ENCODE data around the gene STARD4.
A peak's percentile ranks its signal among the peaks of the same experiment; 100 is the strongest.

The STARD4 gene

DNA sequence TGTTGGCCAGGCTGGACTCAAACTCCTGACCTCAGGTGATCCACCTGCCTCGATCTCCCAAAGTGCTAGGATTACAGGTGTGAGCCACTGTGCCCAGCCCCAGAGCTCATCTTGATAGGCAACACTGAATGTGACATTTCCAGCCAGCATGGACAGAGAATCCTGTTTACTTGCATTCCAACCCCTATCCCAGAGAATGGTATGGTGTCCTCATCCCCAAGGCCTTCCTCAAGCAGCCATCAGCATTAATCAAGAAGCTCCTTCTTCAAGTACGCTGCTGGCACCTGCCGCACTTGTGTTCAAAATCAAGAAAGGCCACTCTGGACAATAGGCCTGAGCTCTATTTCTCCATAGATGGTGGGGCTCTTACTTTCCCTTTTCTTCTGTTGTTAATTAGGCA lies 40.2 kb downstream of the STARD4 start:
- no peak for DNase-seq

DNA sequence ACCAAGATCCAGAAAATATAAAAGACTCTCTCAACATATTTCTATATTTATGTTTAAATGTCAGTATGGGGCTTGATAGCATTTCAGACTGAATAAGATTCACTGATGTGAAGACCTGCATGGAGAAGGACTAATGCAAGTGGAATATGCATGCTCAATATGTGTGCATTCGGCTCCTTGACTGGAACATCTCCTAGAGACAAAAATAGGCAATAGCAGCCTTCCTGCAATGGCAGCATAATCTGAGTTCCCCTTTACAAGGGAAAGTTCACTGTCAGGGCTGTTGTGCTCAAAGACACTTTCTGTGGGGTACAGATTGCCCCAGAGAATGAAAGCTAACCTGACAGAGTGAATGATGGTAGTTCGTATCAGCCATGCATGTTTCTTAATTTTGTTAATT lies 42.4 kb downstream of the STARD4 start:
- DNase-seq: peak in 1 of 58 donors; percentile 6

DNA sequence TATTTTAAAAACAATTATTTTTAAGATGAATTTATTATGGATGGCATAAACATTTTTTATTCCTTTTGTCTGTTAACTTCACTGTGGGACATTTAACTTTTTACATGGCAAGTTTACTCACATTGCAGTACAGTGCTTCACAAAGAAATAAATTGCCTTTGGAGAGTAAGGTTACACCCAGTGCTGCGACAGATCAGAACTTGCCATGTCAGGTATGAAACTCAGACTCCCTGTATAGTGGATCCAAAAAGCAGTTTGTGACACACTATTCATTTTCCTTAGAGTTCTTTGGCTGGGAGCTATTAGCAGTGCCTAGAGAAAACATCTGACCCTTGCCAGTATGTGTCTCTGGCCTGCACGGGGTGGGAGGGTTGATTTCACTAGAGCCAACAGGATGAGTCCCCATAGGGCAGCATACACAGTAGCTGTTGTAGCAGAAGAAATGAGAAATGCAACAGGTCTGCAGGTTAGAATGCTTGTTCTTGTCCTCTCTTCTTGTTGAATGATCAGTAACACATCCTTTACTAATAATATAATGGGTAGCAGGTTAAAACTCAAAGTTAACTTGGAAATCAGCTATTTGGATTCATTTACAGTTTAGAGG lies 42.9 kb downstream of the STARD4 start:
- DNase-seq: no peak

DNA sequence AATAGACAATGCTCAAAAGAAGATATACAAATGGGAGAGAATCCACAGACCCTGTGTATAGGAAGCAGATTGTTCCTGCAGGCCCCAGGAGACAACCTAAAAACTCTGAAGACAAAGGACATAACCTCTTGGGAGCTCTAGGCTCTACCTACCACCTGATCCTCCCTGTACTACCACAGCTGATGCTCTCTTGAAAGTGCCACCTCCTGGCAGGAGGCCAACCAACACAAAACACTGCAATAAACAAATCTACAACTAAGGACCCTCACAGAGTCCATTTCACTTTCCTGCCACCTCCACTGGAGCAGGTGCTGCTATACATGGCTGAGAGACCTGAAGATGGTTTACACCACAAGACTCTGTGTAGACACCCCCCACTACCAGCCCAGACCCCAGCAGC lies 49.0 kb downstream of the STARD4 start:
- no peak for DNase-seq

DNA sequence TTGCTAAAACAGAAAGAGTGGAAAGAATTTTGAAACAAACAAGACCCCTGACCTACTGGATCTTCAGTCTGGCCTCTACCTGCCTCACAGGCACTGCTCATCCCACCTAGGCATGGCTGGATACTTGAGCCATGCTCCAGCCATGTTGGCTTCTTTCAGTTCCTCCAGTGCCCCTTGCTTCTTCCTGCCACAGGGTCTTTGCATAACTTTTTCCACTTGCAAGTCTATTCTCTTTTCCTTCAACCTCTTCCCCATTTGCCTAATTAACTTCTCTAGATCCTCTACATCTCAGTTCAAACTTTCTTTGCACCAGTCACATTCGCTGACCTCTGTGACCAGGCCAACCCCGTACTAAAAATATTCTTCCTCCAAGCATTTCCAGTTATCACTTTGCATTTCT lies 50.4 kb downstream of the STARD4 start:
- no peak for DNase-seq

DNA sequence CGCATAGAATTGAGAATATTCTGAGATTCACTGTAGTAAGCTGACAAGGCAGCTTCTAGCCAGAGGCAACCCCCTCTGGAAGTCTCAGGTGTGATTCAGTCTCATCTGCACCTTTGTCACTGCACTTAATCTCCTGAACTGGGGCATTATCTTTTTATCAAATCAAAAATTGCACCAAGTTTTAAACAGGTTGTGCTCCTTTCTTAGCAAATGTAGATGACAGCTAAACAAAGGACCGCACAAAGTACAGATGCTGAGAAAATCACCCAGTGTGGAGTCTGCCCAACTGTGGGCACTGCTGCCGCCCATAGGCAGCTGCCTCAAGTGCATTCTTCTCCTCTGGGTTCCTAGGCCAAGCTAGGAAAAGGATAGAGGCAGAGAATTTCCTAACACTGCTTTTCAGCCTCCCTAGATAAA lies 51.1 kb downstream of the STARD4 start:
- peak in 19 of 58 donors; percentile 1 to 55 (median 11) for DNase-seq

DNA sequence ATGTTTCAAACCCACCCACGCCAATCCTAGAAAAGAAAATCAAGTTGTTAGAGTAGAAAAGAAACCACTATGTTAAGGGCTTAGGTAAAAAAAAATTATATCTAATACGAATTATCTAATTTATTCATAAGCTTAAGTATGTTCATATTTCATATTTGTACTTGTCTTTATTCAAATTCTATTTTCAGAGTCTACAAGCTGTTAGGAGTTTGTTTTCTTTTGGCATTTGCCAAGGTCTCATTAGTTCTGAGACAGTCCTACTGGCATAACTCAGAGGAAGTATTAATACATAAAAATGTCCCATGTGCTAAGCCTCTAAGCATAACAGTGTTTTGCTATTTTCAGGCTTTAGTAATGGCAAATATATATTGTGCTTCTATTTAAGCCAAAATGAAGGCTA lies 57.6 kb downstream of the STARD4 start:
- no peak for DNase-seq

DNA sequence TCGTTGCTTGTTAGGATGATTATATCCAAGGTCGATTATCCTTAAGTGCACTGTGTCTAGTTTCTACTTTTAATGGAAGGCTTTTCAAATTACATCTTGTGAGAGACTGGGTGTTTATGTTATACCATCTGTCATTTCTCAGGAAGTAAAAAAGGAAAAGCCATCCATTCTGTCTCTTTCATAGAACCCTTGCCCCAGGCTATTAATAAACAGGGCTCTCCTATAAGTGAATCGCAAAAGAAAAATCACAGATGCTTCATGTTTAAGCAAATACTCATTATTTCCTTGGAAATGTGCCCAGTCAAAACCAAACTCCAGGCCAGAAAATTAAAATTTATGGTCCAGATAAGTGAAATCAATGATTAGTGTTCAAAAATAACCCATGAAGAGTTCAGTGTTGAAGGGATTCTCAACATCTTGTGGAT lies 58.1 kb downstream of the STARD4 start:
- no peak for DNase-seq

DNA sequence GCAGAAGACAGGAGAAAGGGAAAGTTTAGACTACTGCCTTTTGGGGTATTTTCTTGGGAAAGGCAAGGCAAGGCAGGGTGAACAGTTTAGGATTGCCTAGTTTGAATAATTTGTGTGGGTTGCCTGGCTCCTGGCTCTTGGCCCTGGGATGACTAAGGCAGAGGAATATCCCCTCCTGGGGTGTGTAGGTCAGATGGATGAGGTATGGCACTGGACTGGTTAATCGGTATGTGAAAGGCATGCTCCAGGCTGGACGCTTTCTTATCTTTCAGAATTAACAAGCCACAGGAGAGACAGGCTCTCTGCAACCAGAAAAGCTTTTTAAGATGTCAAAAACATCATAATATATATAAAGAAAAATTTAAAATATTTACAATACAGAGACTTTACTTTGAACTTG lies 58.6 kb downstream of the STARD4 start:
- DNase-seq: no peak

DNA sequence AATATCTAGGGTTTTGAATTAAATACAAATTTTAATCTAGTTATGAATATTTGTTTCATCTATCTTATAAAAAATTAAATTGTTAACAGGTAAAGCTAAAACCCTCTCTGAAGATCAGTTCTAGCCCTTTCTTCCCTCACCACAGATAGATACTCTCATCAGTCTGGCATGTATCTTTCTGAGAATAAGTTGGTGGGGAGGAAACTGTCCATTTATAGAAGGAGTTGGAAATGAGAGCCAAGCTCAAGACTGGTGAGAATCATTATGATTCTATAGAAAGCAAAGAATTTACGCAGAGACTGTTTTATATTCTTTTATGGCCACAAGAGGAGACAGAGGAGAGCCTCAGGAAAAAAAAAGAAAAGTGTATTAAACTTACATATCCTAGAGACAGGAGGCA lies 59.0 kb downstream of the STARD4 start:
- no peak for DNase-seq

DNA sequence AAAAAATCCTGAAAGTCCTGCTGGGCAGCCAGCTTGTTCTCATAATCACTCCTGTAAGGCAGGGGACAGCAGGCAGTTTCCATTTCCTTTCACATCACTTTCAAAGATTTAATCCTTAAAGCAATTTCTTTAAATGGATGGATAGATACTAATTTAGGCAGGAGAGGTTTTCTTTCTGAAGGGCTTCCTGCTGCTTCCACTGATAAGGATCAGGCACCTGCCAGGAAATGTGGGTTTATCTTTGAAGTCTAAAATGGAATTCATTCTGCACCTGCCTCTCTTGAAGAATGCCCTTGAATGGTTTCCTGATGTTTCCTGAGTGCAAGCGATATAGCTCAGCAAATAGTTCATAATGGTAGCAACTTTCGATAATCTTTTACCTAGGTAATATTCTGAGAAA lies 64.5 kb downstream of the STARD4 start:
- DNase-seq: no peak

DNA sequence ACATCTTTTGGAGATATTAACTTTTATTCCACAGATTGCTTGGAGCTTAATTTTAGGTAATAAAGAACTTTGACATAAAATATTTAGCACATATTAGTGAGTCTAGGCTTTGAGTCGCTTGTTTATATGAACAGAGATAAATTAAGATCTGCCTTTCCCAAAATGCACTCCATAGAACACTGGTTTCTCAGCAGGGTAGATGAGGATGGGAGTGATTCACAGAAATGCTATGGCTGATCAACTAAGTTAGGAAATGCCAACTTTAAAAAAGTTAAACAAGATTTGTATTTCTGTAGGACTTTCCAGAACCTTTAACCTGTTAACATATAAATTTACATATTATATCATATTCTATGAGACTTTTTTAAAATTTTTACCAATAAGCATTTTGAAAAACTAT lies 65.2 kb downstream of the STARD4 start:
- no peak for DNase-seq

Data from anterior cingulate cortex (tissue), 58 donors.